K562 (cell line): Measurements from ENCODE around the gene DCHS2.

Experiments
- CC2D1A ChIP-seq: fragments of 450-650 bp; IDR thresholded peaks from 2 replicates; pipeline ENCODE4 v1.6.1; 2017; ENCODE audit warnings: mild to moderate bottlenecking
- CTCF ChIP-seq, 3 experiments: IDR thresholded peaks in 2 of 3; conservative IDR thresholded peaks in 1 of 3; 2 replicates each; pipeline ENCODE4 v1.5.1; 2011 to 2012; ENCODE audit warnings: low read length in 3 of 3, mild to moderate bottlenecking in 3 of 3, control low read depth in 2 of 3, improper control_type of control experiment in 1 of 3, inconsistent platforms in 1 of 3, low read depth in 1 of 3, mixed read lengths in 1 of 3, moderate library complexity in 1 of 3; ENCODE audit not compliant: insufficient read depth in 2 of 3
- EP300 ChIP-seq: IDR thresholded peaks from 2 replicates; pipeline ENCODE4 v1.6.1; 2012; ENCODE audit warnings: low read length, improper control_type of control experiment
- EZH2 ChIP-seq: IDR thresholded peaks from 2 replicates; pipeline ENCODE4 v1.6.1; 2012; ENCODE audit warnings: low read depth, mild to moderate bottlenecking, inconsistent platforms, low read length, borderline replicate concordance
- KLF10 ChIP-seq: fragments of 250-450 bp; sonication (Bioruptor Pico); IDR thresholded peaks from 2 replicates; pipeline ENCODE4 v1.6.1; 2021; ENCODE audit warnings: matching md5 sums
- POLR2A ChIP-seq: fragments of 450-650 bp; conservative IDR thresholded peaks from 2 replicates; pipeline ENCODE4 v1.6.1; 2016
- ZNF175 ChIP-seq: fragments of 200-800 bp; sonication (Bioruptor generic); IDR thresholded peaks from 2 replicates; pipeline ENCODE4 v1.6.1; 2016; ENCODE audit warnings: low read depth, mild to moderate bottlenecking, missing genetic modification characterization, missing compliant biosample characterization

GRCh38 chr4:154294652-154295350, 196.8 kb downstream of the DCHS2 start:
- TF ChIP-seq EP300: no peak
- no peak for TF ChIP-seq ZNF175
- no peak for TF ChIP-seq KLF10
- TF ChIP-seq EZH2: no peak
- TF ChIP-seq POLR2A: no peak
- TF ChIP-seq CTCF (IDR thresholded peaks at IDR 0.05 in 2 of 3, conservative IDR thresholded peaks at IDR 0.05 in 1 of 3; ENCODE audit: insufficient read depth in 2 of 3, low read depth in 1 of 3, low read length in 3 of 3): no peak
- no peak for TF ChIP-seq CC2D1A
